IMR-90 (cell line): ENCODE results near the gene SNX25. TPM values are rescaled to one million over a fixed set of nuclear protein-coding genes. Genes with fewer than 3 reads are reported as not detected.
A peak's percentile ranks its signal among the peaks of the same experiment; 100 is the strongest.

Source experiments
- ATAC-seq: fragments of 200-7000 bp; cut with Tn5 transposase; 2 replicates; pipeline ENCODE4 v1.9.1; 2020; ENCODE audit warnings: low read depth, mild to moderate bottlenecking, moderate library complexity
- BruUV-seq: library from RNA; stranded (reverse); fragments of 400-500 nt; replicated peaks from 2 replicates; lab custom pipeline; 2021; lab: Mats Ljungman, UMichigan
- CTCF ChIA-PET: fragments of 300-600 bp; formaldehyde crosslinking; extraction: SDS; loops from one replicate; lab custom pipeline; 2021; ENCODE audit warnings: antibody characterized with exemption; lab: Yijun Ruan, JAX
- POLR2A ChIA-PET: fragments of 300-600 bp; sonication (Branson Sonifier 250); formaldehyde crosslinking; loops from one replicate; lab custom pipeline; 2022; ENCODE audit warnings: antibody characterized with exemption; ENCODE audit not compliant: unreplicated experiment; lab: Charles Lee
- DNase-seq: peaks from one replicate; pipeline ENCODE4 v3.0.0; 2013
- H2AFZ ChIP-seq: replicated peaks from 2 replicates; pipeline ENCODE3; 2013; ENCODE audit warnings: low read length, mild to moderate bottlenecking; ENCODE audit not compliant: poor library complexity
- H2AK5ac ChIP-seq: 2 replicates; pipeline ENCODE4 v1.6.1; 2013; ENCODE audit warnings: low read depth, low read length, inconsistent platforms
- H2AK9ac ChIP-seq: replicated peaks from 2 replicates; pipeline ENCODE3; 2013; ENCODE audit warnings: mild to moderate bottlenecking, low read depth, low read length, moderate library complexity; ENCODE audit not compliant: poor library complexity
- H2BK120ac ChIP-seq: 2 replicates; pipeline ENCODE4 v1.6.1; 2013; ENCODE audit warnings: low read depth, low read length, inconsistent platforms
- H2BK15ac ChIP-seq: 3 replicates; pipeline ENCODE4 v1.6.1; 2013; ENCODE audit warnings: low read depth, low read length, inconsistent platforms
- H2BK20ac ChIP-seq: 2 replicates; pipeline ENCODE4 v1.6.1; 2013; ENCODE audit warnings: low read depth, mild to moderate bottlenecking, inconsistent platforms, low read length, moderate library complexity
- H2BK5ac ChIP-seq: 2 replicates; pipeline ENCODE4 v1.6.1; 2013; ENCODE audit warnings: mild to moderate bottlenecking, low read depth, low read length, inconsistent platforms; ENCODE audit not compliant: poor library complexity, severe bottlenecking
- H3K14ac ChIP-seq: replicated peaks from 2 replicates; pipeline ENCODE4 v1.6.1; 2013; ENCODE audit warnings: low read depth, low read length, inconsistent platforms
- H3K18ac ChIP-seq: 2 replicates; pipeline ENCODE4 v1.6.1; 2013; ENCODE audit warnings: low read depth, low read length, control low read depth
- H3K23ac ChIP-seq: 2 replicates; pipeline ENCODE4 v1.6.1; 2013; ENCODE audit warnings: low read depth, low read length, inconsistent platforms
- H3K27ac ChIP-seq: 2 replicates; pipeline ENCODE4 v1.5.1; 2013; ENCODE audit warnings: mild to moderate bottlenecking, control low read depth, low read length; ENCODE audit not compliant: insufficient read depth
- H3K27me3 ChIP-seq: 2 replicates; pipeline ENCODE4 v1.6.1; 2013; ENCODE audit warnings: low read length; ENCODE audit not compliant: control insufficient read depth, insufficient read depth
- H3K36me3 ChIP-seq: 2 replicates; pipeline ENCODE4 v1.6.1; 2013; ENCODE audit warnings: low read length, mixed read lengths; ENCODE audit not compliant: control insufficient read depth, insufficient read depth
- H3K4ac ChIP-seq: 2 replicates; pipeline ENCODE4 v1.6.1; 2013; ENCODE audit warnings: low read depth, low read length, inconsistent platforms
- H3K4me1 ChIP-seq: 2 replicates; pipeline ENCODE4 v1.6.1; 2013; ENCODE audit warnings: low read length, mixed read lengths; ENCODE audit not compliant: control insufficient read depth, insufficient read depth
- H3K4me2 ChIP-seq: 2 replicates; pipeline ENCODE4 v1.6.1; 2013; ENCODE audit warnings: low read depth, mild to moderate bottlenecking, control low read depth, low read length, moderate library complexity
- H3K4me3 ChIP-seq: 2 replicates; pipeline ENCODE4 v1.5.1; 2013; ENCODE audit warnings: low read depth, mild to moderate bottlenecking, control low read depth, low read length, moderate library complexity; ENCODE audit not compliant: insufficient read depth
- H3K56ac ChIP-seq: 2 replicates; pipeline ENCODE4 v1.6.1; 2013; ENCODE audit warnings: low read length, inconsistent platforms; ENCODE audit not compliant: insufficient read depth; ENCODE audit errors: extremely low read depth
- H3K79me1 ChIP-seq, 2 experiments: 2 replicates each; pipeline ENCODE4 v1.6.1; 2013; ENCODE audit warnings: low read length in 2 of 2, inconsistent platforms in 1 of 2, low read depth in 1 of 2
- H3K9ac ChIP-seq: 2 replicates; pipeline ENCODE4 v1.6.1; 2013; ENCODE audit warnings: low read depth, low read length, control low read depth
- H3K9me1 ChIP-seq: 2 replicates; pipeline ENCODE4 v1.6.1; 2013; ENCODE audit warnings: low read length, inconsistent platforms; ENCODE audit not compliant: insufficient read depth
- H3K9me3 ChIP-seq: 2 replicates; pipeline ENCODE4 v1.6.1; 2013; ENCODE audit warnings: low read length; ENCODE audit not compliant: control insufficient read depth, insufficient read depth
- H4K20me1 ChIP-seq: 2 replicates; pipeline ENCODE4 v1.6.1; 2013; ENCODE audit warnings: low read length, inconsistent platforms; ENCODE audit not compliant: insufficient read depth
- H4K5ac ChIP-seq: 2 replicates; pipeline ENCODE4 v1.6.1; 2013; ENCODE audit warnings: mild to moderate bottlenecking, low read depth, low read length, control low read depth
- H4K8ac ChIP-seq, 2 experiments: 2 replicates each; pipeline ENCODE4 v1.6.1; 2013; ENCODE audit warnings: low read depth in 2 of 2, low read length in 2 of 2, control low read depth in 1 of 2, inconsistent platforms in 1 of 2
- H4K91ac ChIP-seq: 2 replicates; pipeline ENCODE4 v1.6.1; 2013; ENCODE audit warnings: low read depth, low read length, inconsistent platforms; ENCODE audit not compliant: insufficient read depth
- BHLHE40 ChIP-seq: fragments of 150-350 bp; IDR thresholded peaks from 2 replicates; pipeline ENCODE4 v1.6.1; 2016; ENCODE audit warnings: mild to moderate bottlenecking, low read depth, low read length
- MAFK ChIP-seq: IDR thresholded peaks from 2 replicates; pipeline ENCODE4 v1.6.1; 2012; ENCODE audit warnings: low read depth, low read length, improper control_type of control experiment
- MAZ ChIP-seq: IDR thresholded peaks from 2 replicates; pipeline ENCODE4 v1.6.1; 2012; ENCODE audit warnings: low read depth, mild to moderate bottlenecking, low read length, improper control_type of control experiment, moderate library complexity, borderline replicate concordance
- RAD21 ChIP-seq: IDR thresholded peaks from 2 replicates; pipeline ENCODE4 v1.6.1; 2012; ENCODE audit warnings: low read length, improper control_type of control experiment
- RFX5 ChIP-seq: IDR thresholded peaks from 2 replicates; pipeline ENCODE4 v1.8.0; 2012; ENCODE audit warnings: low read depth, mild to moderate bottlenecking, low read length, moderate library complexity
- SMC3 ChIP-seq: fragments of 150-350 bp; IDR thresholded peaks from 2 replicates; pipeline ENCODE4 v1.6.1; 2016; ENCODE audit warnings: low read depth, mild to moderate bottlenecking, antibody characterized with exemption, low read length, moderate library complexity
- WGBS, 2 experiments: methylation state at CpG; one replicate each; pipeline versions ENCODE4 v1.1.5 to v1.1.7; 2013; ENCODE audit warnings: missing lambda C conversion rate in 2 of 2; ENCODE audit not compliant: insufficient read length in 1 of 2; ENCODE audit errors: extremely low coverage in 2 of 2; 5-methylcytosine and 5-hydroxymethylcytosine counted together
- dilution Hi-C: fragments of 300-500 bp; cut with HindIII; formaldehyde crosslinking; loops from one replicate; pipeline ENCODE4 v1.14.3; 2018; ENCODE audit warnings: low sequenced_read_pairs; ENCODE audit not compliant: unreplicated experiment
- in situ Hi-C: fragments of 300-500 bp; cut with MboI; formaldehyde crosslinking; loops from 3 replicates; pipeline ENCODE4 v1.14.3; 2019; ENCODE audit warnings: low sequenced_read_pairs, inconsistent platforms, mixed read lengths
- intact Hi-C: fragments of 100-400 bp; cut with micrococcal nuclease; formaldehyde crosslinking; loops from 2 replicates; pipeline ENCODE4 v1.10.0; 2022
- polyA plus RNA-seq, 3 experiments: library from polyadenylated mRNA; depleted of rRNA; stranded (reverse); fragments of >200 nt; gene quantifications; 2 replicates each; pipeline ENCODE4 v1.2.3, GENCODE V29; 2012; ENCODE audit warnings: low replicate concordance in 1 of 3
- total RNA-seq: library from RNA; depleted of rRNA; stranded (reverse); fragments of >200 nt; gene quantifications from 2 replicates; pipeline ENCODE4 v1.2.3, GENCODE V29; 2012
- TF ChIP-seq, protein P1 (sequence below): conservative IDR thresholded peaks from 2 replicates; pipeline ENCODE4 v1.5.1; 2012; ENCODE audit warnings: mild to moderate bottlenecking, low read depth, low read length, improper control_type of control experiment
- TF ChIP-seq, protein P2 (sequence below): fragments of 150-350 bp; IDR thresholded peaks from 2 replicates; pipeline ENCODE4 v1.6.1; 2017; ENCODE audit warnings: mild to moderate bottlenecking, antibody characterized with exemption, low read length, low read depth

SNX25 gene
- total and polyA plus RNA-seq, 2 of the 4 experiments (the other 2 are of a cell fraction), result 11.4 to 28.3 TPM

DNA sequence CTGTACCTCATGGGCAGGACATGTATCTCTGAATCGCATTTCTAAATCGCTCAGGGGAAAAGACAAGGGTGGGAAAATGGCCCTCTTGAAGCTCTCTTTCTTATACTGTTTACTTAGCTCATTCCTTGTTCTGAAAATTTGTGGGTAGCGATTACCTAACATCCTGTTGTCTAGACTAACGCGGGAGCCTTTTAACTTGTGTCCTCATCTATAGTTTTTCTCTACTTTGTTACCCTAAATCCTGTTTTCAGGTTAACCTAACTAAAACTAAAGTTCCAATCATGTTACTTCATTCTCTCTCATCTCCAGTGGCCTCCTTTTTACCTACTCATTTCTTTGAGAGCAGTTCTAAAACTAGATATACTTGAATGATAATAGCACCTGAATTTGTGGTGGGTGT, 45.0 kb downstream of the SNX25 start:
- Histone ChIP-seq H4K8ac (no peak overlapping the region), H3K4me3 (no peak overlapping the region), H3K36me3 (peaks cover 2% of the 10 kb centered on the region; the same call in 1 of the 2 replicates), H2AFZ (no peak overlapping the region), H3K4me2 (no peak overlapping the region), H4K91ac (no peak overlapping the region), H3K27ac (no peak overlapping the region), H4K5ac (no peak overlapping the region), H3K4me1 (peaks cover 5% of the 10 kb centered on the region), H3K18ac (no peak overlapping the region), H2BK120ac (no peak overlapping the region), H3K4ac (no peak overlapping the region), H3K9me3 (no peaks in the 10 kb centered on the region), H3K9me1 (peaks cover 8% of the 10 kb centered on the region), H3K27me3 (no peaks in the 10 kb centered on the region), H2BK15ac (no peak overlapping the region), H4K20me1 (peaks cover 5% of the 10 kb centered on the region; the same call in 1 of the 2 replicates), H2AK5ac (no peak overlapping the region), H3K9ac (no peak overlapping the region), H3K56ac (no peak overlapping the region), H3K23ac (no peak overlapping the region), H2AK9ac (no peak overlapping the region), H2BK5ac (no peak overlapping the region), H3K79me1 (peaks cover 16 to 21% of the 10 kb centered on the region in 2 experiments), H3K14ac (no peak overlapping the region), H2BK20ac (no peak overlapping the region)
- intact Hi-C loops (no loop called here), dilution Hi-C loops (no loop called here), in situ Hi-C loops (no loop called here)
- peak; percentile 56 for DNase-seq
- TF ChIP-seq, protein P1, sequence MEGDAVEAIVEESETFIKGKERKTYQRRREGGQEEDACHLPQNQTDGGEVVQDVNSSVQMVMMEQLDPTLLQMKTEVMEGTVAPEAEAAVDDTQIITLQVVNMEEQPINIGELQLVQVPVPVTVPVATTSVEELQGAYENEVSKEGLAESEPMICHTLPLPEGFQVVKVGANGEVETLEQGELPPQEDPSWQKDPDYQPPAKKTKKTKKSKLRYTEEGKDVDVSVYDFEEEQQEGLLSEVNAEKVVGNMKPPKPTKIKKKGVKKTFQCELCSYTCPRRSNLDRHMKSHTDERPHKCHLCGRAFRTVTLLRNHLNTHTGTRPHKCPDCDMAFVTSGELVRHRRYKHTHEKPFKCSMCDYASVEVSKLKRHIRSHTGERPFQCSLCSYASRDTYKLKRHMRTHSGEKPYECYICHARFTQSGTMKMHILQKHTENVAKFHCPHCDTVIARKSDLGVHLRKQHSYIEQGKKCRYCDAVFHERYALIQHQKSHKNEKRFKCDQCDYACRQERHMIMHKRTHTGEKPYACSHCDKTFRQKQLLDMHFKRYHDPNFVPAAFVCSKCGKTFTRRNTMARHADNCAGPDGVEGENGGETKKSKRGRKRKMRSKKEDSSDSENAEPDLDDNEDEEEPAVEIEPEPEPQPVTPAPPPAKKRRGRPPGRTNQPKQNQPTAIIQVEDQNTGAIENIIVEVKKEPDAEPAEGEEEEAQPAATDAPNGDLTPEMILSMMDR, result no peak
- TF ChIP-seq, protein P2, sequence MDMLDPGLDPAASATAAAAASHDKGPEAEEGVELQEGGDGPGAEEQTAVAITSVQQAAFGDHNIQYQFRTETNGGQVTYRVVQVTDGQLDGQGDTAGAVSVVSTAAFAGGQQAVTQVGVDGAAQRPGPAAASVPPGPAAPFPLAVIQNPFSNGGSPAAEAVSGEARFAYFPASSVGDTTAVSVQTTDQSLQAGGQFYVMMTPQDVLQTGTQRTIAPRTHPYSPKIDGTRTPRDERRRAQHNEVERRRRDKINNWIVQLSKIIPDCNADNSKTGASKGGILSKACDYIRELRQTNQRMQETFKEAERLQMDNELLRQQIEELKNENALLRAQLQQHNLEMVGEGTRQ, result no peak
- no peak for TF ChIP-seq RAD21
- TF ChIP-seq MAZ, result no peak
- TF ChIP-seq BHLHE40, result no peak
- no peak for TF ChIP-seq SMC3
- no peak for TF ChIP-seq MAFK
- no peak for TF ChIP-seq RFX5
- BruUV-seq, result no TSS peak
- POLR2A ChIA-PET, result no interaction called here
- ATAC-seq, result no peak
- WGBS, 2 experiments, result no CpG with 5 or more reads among the region's 5 CpGs
- CTCF ChIA-PET, result no interaction called here
